ENCODE data around the gene PPDPF. TPM values are rescaled to one million over a fixed set of nuclear protein-coding genes. Genes with fewer than 3 reads are reported as not detected.

The PPDPF gene
- total RNA-seq, 1 experiment from 2014 or later: 149 TPM

DNA sequence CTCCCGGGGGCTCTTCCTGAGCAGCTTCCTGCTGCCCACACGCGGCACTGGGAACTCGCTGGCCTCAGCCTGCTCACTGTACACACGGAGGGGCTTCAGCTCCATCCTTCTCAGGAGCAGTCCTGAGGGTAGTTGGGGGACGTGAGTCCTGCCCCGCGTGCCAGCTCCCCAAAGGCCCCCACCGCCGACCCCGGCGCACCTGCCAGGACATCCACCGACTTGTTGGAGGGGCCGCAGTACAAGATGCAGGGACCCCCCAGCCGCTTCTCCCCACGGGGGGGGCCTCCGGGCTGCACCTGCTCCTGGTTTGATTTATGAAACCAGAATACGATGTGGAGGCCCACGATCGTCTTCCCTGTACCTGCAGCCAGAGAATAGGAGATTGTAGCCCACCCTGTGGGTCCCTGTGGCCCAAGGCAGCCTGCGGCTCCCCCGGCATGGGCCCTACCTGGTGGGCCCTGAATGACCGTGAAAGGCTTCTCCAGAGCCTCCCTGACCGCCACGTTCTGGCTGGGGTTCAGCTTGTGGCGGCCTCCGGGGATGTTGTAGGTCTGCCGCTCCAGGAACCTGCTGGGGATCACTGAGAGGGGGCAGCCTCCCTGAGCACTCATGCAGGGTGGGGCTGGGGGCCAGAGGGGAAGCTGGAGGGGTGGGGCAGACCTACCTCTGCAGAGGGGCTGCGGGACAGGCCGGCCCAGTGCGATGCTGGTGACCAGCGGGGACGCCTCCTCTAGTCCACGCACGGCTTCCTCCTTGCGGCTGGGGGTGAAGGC is 41.2 kb downstream of the PPDPF start:
- H3K27ac Mint-ChIP-seq: no peak overlapping the region
- Histone ChIP-seq H3K79me2 (ENCODE audit: insufficient read depth, low read length) (no peaks in the 10 kb centered on the region), H3K27me3 (ENCODE audit: insufficient read depth, low read length) (no peaks in the 10 kb centered on the region), H3T11ph (ENCODE audit: low read length) (no peak overlapping the region), H3K79me1 (ENCODE audit: insufficient read depth, low read depth, low read length, poor library complexity, severe bottlenecking) (no peaks in the 10 kb centered on the region), H3K14ac (ENCODE audit: insufficient read depth, low read length) (no peak overlapping the region; the same call in 1 of the 2 replicates), H3K27ac (ENCODE audit: insufficient read length, low read depth, low read length) (no peak overlapping the region), H2AFZ (ENCODE audit: low read length) (no peak overlapping the region), H2BK12ac (ENCODE audit: insufficient read length, low read depth, low read length) (no peak overlapping the region), H3K23me2 (ENCODE audit: insufficient read length, low read depth, low read length, poor library complexity, severe bottlenecking) (no peaks in the 10 kb centered on the region), H2BK15ac (ENCODE audit: low read depth, low read length) (no peak overlapping the region), H3K23ac (ENCODE audit: insufficient read length, low read depth, low read length) (no peak overlapping the region), H4K8ac (replicated peaks; ENCODE audit: insufficient read length, low read depth, low read length) (no peak overlapping the region), H4K5ac (ENCODE audit: insufficient read length, low read depth, low read length) (no peak overlapping the region), H3K18ac (ENCODE audit: insufficient read length, low read depth, low read length) (no peak overlapping the region), H3K9me3 (ENCODE audit: control insufficient read depth, low read depth, low read length) (no peaks in the 10 kb centered on the region), H4K91ac (ENCODE audit: insufficient read length, low read depth, low read length) (no peak overlapping the region), H3K4me1 (ENCODE audit: insufficient read depth, low read length) (no peaks in the 10 kb centered on the region), H2AK5ac (ENCODE audit: insufficient read length, low read length) (no peak overlapping the region), H3K56ac (ENCODE audit: insufficient read length, low read depth, low read length) (no peak overlapping the region), H3K4me2 (ENCODE audit: insufficient read depth, insufficient read length, low read length) (no peak overlapping the region), H4K20me1 (ENCODE audit: control insufficient read depth, insufficient read depth, insufficient read length) (no peaks in the 10 kb centered on the region), H2BK120ac (ENCODE audit: low read depth, low read length, poor library complexity, severe bottlenecking) (no peak overlapping the region), H2BK5ac (ENCODE audit: insufficient read length, low read length) (no peak overlapping the region), H2BK20ac (ENCODE audit: low read depth, low read length, poor library complexity, severe bottlenecking) (no peak overlapping the region), H3K4ac (ENCODE audit: low read depth, low read length) (no peak overlapping the region), H3K9ac (ENCODE audit: extremely low read depth, insufficient read length, low read length) (no peak overlapping the region)
- no peak overlapping the region for H3K4me3 Mint-ChIP-seq
- no CpG with 5 or more reads among the region's 36 CpGs for WGBS (ENCODE audit: extremely low coverage, insufficient read length, low lambda C conversion rate)
- no peak for DNase-seq
- H3K27me3 Mint-ChIP-seq (ENCODE audit: low read depth): no peaks in the 10 kb centered on the region
- peaks cover 5 to 6% of the 10 kb centered on the region in 2 experiments for H3K4me1 Mint-ChIP-seq
- no peaks in the 10 kb centered on the region for H3K9me3 Mint-ChIP-seq
- peaks cover 3 to 12% (median 11%) of the 10 kb centered on the region in 3 experiments; a peak in 6 of 7 replicates for H3K36me3 Mint-ChIP-seq (ENCODE audit: insufficient read depth in 1 of 3, low read depth in 3 of 3)
- TF ChIP-seq, protein P1, sequence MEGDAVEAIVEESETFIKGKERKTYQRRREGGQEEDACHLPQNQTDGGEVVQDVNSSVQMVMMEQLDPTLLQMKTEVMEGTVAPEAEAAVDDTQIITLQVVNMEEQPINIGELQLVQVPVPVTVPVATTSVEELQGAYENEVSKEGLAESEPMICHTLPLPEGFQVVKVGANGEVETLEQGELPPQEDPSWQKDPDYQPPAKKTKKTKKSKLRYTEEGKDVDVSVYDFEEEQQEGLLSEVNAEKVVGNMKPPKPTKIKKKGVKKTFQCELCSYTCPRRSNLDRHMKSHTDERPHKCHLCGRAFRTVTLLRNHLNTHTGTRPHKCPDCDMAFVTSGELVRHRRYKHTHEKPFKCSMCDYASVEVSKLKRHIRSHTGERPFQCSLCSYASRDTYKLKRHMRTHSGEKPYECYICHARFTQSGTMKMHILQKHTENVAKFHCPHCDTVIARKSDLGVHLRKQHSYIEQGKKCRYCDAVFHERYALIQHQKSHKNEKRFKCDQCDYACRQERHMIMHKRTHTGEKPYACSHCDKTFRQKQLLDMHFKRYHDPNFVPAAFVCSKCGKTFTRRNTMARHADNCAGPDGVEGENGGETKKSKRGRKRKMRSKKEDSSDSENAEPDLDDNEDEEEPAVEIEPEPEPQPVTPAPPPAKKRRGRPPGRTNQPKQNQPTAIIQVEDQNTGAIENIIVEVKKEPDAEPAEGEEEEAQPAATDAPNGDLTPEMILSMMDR (conservative IDR thresholded peaks at IDR 0.05): no peak
